Omental fat pad (tissue), 4 donors: ENCODE data around the gene MVB12B. TPM values are rescaled to one million over a fixed set of nuclear protein-coding genes. Genes with fewer than 3 reads are reported as not detected.
A peak's percentile ranks its signal among the peaks of the same experiment; 100 is the strongest.

ENCODE experiments used
- ATAC-seq: fragments of 150-250 bp; one replicate; pipeline ENCODE4 v1.9.1; 2016; ENCODE audit warnings: mild to moderate bottlenecking, moderate library complexity; ENCODE audit not compliant: low FRiP score
- DNase-seq: peaks from one replicate; pipeline ENCODE4 v3.0.0-alpha.2; 2019; ENCODE audit warnings: low spot score
- total RNA-seq, 4 donors: library from RNA; depleted of rRNA; stranded (reverse); fragments of >200 nt; gene quantifications; one replicate each; pipeline ENCODE4 v1.1.0, GENCODE V29; 2016
- TF ChIP-seq, protein P1 (sequence below), 3 donors: fragments of 450-650 bp; IDR thresholded peaks; one replicate each; pipeline ENCODE4 v1.5.1; 2016 to 2017; ENCODE audit warnings: antibody characterized with exemption in 3 of 3, mild to moderate bottlenecking in 3 of 3, moderate library complexity in 2 of 3

The MVB12B gene
- total RNA-seq, 4 donors from 2014 or later, result 5.5 to 21.4 (median 11.6) TPM

DNA sequence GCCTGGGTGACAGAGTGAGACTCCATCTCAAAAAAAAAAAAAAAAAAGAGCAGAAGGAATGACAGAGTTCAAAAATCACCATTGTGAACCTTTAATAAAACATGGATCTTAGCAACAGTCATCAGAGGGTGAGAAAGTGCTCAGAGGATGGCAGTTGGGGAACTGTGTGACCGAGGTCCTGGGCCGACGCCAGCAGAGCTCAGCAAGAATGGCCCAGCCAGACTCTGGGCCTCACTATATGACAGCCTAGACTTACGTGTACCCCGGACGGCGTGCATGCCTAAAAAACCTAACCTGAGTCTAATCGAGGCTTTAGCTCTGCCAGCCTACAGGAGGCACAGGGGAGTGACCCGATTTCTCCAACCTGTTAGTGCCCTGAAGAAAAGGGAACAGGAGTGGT, 64.3 kb downstream of the MVB12B start:
- TF ChIP-seq, protein P1, sequence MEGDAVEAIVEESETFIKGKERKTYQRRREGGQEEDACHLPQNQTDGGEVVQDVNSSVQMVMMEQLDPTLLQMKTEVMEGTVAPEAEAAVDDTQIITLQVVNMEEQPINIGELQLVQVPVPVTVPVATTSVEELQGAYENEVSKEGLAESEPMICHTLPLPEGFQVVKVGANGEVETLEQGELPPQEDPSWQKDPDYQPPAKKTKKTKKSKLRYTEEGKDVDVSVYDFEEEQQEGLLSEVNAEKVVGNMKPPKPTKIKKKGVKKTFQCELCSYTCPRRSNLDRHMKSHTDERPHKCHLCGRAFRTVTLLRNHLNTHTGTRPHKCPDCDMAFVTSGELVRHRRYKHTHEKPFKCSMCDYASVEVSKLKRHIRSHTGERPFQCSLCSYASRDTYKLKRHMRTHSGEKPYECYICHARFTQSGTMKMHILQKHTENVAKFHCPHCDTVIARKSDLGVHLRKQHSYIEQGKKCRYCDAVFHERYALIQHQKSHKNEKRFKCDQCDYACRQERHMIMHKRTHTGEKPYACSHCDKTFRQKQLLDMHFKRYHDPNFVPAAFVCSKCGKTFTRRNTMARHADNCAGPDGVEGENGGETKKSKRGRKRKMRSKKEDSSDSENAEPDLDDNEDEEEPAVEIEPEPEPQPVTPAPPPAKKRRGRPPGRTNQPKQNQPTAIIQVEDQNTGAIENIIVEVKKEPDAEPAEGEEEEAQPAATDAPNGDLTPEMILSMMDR (IDR thresholded peaks at IDR 0.05), result no peak
- ATAC-seq (no peak), DNase-seq (no peak)

DNA sequence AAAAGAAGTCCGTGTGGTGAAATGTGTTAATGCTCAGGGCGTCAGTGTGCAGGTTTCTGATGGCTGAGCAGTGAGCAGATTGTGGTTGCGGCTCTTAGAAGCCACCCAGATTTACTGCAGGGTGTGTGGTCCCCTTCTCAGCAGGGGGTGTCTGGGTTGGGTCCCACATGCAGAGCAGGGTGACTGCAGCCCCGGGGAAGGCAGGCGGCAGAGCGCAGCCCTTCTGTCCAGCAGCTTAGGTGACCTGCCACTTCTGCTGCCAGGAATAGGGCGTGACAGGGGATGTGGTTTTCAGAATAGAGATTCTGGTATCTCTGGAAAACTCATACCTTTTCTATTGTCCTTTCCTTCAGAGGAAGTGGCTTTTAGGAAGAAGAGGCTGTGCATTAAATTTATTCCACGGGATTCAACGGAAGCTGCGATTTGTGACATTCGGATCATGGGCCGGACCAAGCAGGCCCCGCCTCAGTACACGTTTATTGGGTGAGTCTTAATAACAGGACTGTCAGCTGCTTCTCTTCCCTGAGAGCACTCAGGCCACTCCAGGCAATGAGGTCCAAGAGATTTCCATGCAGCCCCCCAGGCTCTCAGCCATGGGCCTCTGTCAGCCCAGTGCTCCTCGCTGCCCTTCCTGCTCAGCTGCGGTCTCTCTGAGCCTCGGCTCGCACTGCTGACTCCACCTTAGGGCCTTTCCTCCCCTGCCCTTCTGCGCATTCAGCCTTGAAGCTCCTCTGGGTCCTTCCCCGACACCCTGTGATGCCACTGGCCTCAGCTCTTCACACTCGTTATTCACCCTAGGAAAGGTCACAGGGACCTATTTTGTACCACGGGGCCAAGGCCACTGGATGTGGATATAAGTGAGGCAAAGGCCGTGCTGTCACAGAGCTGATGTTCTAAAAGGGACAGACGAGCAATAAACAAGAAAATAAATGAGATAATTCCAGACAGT, 65.4 kb downstream of the MVB12B start:
- TF ChIP-seq, protein P1 (IDR thresholded peaks at IDR 0.05), result no peak
- ATAC-seq (no peak), DNase-seq (no peak)

DNA sequence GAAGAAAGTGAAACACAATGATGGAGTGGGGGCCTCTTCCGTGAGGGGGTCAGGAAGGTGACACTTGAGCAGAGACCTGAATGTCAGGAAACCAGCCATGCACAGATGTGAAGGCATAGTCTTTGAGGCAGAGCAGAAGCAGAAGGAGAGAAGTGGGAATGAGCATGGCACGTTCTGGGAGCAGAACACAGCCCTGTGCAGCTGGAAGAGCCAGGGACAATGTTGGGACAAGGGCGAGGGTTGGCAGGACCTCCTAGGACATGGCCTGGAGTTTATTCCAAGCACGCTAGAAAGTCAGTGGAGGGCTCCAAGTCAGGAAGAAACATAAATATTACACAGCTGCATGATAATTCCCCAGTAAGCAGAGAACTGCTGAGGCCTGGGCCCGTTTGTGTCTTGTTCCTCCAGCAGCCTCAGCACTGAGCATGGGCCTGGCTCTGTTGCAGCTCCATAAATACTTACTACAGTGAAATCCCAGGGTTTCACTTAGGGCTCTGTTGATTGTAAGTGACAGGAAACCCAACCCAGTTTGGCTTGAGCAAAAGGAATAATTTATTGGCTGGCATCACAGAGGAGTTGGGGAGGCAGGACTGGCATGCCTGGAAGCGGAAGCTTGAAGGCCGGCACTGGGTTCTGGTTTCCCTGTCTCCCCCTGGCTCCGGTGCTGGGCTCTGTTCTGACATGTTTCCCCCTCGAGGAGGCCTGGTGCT, 66.2 kb downstream of the MVB12B start:
- no peak for ATAC-seq

DNA sequence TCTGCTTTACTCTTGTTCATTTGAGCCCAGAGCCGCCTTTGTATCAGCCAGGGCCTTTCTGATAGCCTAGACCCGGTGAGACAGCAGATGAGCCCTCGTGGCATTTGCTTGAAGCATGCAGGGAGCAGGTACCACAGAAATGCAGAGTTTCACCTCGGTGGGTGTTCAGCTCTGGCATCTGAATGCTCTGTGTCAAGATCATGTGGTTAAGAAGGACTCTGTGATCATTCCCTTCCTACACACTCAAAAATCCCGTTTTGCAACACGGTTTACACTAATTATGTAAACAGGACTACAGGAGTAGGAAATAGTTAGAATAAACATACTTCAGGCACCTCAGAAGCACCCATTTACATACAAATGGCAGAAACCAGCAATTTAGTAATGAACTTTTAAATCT, 67.2 kb downstream of the MVB12B start:
- DNase-seq (no peak), ATAC-seq (no peak)
- TF ChIP-seq, protein P1 (IDR thresholded peaks at IDR 0.05), result no peak

More for the DNA sequence above, 66.2 kb downstream of the MVB12B start:
- TF ChIP-seq, protein P1 (IDR thresholded peaks at IDR 0.05), result no peak
- no peak for DNase-seq

DNA sequence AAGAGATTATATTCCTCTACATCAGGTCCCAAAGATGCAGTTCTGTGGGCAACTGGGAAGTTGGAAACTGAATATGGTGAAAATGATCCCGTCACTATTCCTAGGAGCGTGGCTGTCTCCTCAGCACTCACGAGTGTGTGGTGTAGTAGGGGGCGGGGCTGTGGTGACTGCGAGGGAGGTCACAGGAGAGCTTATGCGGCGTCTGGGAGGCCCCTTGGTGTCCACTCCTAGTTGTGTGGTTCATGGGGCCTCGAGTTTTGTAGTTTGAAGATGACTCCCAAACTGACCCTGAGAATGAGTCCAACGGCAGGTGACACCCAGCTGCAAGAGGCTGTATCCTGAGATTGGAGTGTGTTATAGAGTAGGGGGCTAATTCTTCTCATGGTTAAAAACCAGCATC, 68.2 kb downstream of the MVB12B start:
- ATAC-seq, result no peak
- DNase-seq, result no peak

DNA sequence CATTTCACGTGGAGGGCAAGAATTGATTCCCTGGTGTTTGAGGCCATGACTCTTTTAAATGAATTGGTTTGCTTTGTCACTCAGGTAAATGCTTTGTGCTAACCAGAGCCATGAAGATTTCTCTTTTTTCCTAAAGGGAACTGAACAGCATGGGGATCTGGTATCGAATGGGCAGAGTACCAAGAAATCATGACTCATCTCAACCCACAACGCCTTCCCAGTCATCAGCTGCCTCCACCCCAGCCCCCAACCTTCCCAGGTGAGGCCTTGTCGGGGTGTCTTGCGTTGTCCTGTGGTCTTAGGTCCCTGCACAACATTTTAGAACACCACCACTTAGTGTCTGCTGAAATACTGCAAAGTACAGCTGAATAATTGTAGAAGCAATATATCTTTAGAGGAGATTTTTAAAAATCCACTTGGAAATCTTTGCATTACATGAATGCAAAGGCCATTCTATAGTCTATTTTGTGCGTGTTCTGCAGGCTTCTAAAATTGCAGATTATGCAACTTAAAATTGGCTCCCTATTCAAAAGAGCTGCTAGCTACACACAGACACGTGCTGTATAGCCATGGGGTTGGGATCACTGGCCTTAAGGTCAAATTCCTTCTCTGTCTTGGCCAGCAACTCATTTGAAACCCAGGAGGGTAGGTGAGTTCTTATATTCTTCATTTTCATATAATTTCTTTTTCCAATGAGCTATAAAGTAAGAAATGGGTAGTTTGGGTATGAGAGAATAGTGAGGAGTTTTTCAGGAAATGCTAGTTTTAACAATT, 69.0 kb downstream of the MVB12B start:
- DNase-seq (no peak), ATAC-seq (peak; percentile 8)
- TF ChIP-seq, protein P1 (IDR thresholded peaks at IDR 0.05), result no peak

More for the DNA sequence above, 68.2 kb downstream of the MVB12B start:
- TF ChIP-seq, protein P1 (IDR thresholded peaks at IDR 0.05), result no peak
